HG03457 (cell line): Measurements from ENCODE around the gene IFI44.

Experiments
- ATAC-seq: cut with Tn5 transposase; IDR thresholded peaks from one replicate; pipeline ENCODE4 v1.9.1; 2021; ENCODE audit warnings: moderate number of reproducible peaks; ENCODE audit not compliant: unreplicated experiment

The IFI44 gene

DNA sequence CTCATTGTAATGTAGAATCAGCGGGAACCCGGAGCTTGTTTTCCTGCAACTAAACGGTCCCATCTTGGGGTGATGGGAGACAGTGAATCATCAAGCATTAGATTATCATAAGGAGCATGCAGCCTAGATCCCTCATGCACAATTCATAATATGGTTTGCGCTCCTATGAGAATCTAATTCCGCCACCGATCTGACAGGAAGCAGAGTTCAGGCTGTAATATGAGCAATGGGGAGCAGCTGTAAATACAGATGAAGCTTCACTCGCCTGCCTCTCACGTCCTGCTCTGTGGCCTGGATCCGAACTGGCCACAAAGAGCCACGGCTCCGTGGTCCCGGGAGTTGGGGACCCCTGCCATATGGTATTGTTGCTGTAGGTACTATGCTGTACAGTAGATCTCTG is 1.6 kb downstream of the IFI44 start:
- ATAC-seq: no peak

DNA sequence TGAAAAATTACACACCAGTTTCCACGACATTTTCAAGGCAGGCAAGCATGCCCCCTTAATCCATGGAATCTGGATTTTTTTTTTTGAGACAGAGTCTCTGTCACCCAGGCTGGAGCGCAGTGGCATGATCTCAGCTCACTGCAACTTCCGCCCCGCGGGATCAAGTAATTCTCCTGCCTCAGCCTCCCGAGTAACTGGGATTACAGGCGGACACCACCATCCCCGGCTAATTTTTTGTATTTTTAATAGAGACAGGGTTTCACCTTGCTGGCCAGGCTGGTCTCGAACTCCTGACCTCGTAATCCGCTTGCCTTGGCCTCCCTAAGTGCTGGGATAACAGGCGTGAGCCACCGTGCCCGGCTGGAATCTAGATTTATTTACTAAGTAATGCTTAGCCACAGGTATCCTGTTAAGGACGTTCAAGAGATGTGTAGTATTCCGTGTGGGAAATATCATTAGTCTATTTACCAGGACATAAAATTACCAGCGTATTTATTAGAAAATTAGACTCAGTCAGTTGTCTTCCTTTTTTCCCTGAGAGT is 2.5 kb downstream of the IFI44 start:
- ATAC-seq: no peak

DNA sequence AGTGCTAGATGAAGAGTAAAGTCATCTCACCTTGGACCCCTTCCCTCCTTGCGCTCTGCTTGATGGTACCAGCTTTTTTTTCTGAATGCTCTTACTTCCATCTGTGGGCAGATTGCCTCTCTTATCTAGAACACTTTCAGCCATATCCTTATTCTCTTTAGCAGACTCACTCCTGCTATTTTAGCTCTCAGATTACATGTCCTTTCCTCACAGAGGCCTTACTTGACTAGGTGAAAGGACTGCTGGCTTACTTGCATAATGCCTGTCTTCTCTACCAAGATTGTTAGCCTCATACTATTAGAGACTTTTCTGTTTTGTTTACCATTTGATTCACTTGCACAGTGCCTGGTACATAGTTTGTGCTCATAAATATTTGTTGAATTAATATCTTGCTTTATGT is 9.3 kb downstream of the IFI44 start:
- no peak for ATAC-seq

DNA sequence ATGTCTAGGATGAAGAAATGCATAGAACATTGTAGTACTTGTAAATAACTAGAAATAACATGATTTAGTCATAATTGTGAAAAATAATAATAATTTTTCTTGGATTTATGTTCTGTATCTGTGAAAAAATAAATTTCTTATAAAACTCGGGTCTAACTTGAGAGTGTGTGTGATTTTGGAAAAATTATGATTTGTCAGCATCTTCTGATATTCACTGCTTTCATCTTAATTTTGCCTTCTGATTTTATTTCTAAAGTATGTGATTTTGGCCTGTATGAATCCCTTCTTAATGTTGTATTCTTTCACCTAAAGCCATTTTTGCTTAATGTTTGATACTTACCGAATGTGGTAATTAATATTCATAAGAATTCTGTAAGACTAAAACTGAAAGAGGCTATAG is 14.3 kb downstream of the IFI44 start:
- ATAC-seq: no peak

DNA sequence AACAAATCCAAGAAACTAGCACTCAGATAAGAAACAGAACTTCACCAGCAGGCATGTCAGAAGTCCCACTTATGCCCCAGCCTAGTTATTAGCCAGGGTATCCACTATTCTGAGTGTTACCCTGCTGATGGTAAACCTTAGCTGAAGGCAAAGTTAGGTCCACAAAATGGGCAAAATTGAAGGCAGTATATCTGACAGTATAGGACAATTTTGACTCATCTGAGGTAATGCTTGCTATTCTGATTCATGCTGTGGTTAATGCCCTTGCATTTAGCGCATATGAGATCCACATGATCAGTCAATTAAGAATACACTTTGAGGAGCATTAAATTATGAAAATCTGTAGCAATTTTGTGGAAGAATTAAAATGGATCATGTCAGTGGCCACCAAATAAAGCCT is 15.1 kb downstream of the IFI44 start:
- no peak for ATAC-seq

DNA sequence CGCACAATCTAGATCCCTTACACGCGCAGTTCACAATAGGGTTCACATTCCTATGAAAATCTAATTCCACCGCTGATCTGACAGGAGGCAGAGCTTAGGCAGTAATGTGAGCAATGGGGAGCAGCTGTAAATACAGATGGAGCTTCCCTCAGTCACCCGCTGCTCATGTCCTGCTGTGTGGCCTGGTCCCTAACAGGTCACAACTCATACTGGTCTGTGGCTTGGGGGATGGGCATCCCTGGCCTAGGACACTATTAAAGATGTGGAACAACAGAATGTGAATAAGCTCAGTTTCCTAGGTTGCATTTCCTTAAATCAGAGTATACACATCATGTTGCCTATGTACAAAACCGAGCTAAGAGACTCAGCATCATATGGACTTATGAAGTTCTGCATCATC is 16.2 kb downstream of the IFI44 start:
- no peak for ATAC-seq

DNA sequence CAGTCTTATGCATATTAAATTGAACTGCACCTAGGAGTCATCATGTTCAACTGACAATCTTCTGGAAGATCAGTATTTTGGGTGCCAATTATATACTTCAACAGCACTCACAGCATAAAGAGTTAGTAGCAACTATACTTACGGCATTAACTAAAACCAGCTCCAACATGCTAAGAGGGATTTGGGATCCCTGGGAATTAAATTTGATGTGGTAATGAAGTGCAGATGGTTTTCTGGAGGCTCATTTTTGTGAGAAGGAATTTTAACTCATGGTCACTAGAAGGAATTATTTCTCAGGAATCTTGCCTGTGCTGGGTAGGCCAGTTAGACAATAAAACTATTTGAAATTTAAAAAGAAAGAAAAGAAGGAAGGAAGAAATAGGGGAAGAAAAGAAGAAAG is 18.3 kb downstream of the IFI44 start:
- no peak for ATAC-seq

DNA sequence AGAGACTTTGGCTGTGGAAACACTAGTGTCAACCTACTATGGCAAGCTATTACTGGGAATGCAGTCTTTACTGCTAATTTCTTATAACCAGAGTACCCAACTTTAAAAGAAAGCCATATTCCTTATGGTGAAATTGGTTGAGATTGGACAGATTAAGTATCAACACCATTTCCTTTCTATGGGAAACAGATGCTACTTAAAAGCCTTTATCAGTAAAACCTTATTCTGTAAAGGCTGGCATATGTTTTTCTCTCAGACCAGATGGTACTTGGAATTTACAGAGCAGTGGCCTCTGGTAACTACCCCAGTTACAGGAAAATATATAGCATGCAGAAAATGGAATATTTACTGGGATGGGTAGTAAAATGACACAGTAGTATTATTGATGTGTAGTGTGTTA is 18.8 kb downstream of the IFI44 start:
- no peak for ATAC-seq

DNA sequence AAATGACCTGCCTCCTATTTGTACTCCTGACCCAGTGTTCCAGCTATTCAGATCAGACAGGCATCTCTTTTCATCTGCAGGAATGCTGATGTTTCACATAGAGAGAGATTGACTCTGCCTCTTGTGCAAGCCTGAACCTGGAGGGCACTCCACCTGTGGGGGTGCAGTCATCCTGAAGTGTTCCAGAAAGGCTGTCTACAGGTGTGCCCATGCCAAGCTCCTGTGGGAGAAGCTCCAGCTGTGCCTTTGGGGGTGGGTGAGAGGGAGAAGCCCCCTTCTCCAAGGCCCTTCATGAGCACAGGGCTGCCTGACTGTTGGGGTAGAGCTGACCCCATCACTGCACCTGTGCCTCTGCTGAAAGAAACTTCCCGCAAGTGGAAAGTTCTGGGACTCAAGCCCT is 22.8 kb downstream of the IFI44 start:
- no peak for ATAC-seq

DNA sequence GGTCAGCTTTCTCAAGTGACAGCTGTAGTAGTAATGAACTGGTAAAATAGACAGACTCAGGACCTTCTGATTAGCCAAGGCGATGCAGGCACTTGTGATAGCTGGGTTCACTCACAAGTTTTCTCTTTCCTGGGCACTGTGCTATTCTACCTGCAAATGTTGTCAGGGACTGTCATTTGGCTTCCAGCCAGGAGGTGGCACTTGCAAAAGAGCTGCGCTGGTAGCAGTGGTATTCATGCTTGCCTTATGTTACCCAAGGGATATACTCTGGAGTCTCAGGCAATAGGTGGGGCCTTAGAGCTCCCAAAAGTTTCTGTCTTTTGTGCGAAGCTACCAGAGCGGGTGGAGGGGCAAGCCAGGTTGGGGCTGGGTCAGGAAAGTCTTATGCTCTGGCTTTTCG is 23.5 kb downstream of the IFI44 start:
- no peak for ATAC-seq

DNA sequence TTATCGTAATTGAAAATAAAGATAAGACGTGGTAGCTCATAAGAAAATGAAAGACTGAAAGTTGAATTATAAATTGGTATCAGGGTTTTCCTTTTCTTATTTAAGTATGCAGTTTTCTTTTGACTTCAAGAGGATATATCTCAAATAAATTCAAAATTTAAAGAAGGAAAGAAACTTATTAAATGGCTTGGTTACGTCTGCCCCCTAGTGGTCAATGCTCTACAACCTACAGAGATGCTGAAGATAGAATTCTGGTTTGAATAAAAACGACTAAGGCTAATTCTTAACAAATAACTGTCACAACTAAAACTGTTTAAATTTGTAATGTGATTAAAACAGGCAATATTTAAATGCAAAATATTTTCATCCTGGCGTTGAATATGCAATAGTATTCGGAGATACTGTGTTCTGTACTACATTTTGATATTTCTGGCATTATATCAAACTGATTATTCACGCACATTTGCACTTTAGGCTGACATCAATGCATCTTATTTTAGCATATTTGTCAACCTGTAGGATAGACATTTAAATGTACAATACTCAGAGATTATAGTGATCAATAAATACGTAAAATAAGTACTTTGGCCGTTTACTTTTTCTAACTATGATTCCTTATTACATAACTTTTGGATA is 26.8 kb downstream of the IFI44 start:
- ATAC-seq: no peak

DNA sequence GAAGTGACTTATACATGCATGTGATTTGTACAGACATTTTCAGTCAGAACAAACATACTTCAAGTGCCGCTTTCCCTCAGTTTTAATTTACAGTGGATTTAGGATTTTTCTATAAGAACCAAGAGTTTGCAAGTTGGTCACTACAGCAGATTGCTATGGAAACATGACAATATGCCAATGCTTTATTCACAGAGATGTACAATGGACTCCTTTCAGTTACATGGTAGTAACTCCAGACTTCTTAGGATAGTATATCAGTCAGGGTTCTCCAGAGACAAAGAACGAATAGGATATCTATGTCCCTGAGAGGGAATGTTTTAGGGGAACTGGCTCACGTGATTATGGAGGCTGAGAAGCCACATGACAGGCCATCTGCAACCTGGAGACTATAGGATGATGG is 27.4 kb downstream of the IFI44 start:
- no peak for ATAC-seq

DNA sequence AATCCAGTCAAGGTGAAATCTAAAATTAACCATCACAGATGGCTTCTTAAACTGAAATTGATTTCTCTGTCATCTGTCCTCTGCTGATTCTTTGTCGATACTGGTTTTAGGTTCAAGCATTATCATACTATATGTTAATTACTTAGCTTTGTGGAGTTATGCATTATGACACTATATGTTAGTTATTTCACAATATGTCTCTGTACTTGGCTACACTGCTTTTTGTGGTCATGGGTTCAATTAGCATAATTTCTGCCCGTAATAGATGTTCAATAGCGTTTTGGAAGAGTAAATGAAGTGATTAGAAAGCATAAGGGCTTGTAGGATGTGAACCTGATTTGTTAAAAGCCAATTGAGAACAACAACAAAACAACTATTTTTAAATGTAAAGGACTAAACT is 28.2 kb downstream of the IFI44 start:
- ATAC-seq: no peak

DNA sequence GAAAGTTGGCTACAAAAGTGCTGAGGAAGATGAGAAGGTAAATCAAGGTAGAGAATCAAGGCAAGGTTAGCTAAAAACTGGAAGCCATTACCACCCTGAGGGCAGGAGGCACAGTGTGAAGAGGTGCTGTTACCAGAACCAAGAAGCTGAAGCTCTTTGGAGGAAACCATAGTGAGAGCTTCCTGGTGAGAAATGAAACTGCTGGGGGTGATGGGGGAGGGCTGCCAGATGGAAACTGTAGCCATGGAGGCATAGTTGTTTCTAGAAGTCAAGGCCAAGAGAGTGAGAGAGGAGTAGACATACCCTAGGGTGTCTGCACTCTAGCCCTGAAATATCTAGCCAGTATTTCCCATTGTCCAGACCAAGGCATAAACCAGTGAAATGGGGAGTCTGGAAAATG is 28.7 kb downstream of the IFI44 start:
- ATAC-seq: peak; percentile 75

DNA sequence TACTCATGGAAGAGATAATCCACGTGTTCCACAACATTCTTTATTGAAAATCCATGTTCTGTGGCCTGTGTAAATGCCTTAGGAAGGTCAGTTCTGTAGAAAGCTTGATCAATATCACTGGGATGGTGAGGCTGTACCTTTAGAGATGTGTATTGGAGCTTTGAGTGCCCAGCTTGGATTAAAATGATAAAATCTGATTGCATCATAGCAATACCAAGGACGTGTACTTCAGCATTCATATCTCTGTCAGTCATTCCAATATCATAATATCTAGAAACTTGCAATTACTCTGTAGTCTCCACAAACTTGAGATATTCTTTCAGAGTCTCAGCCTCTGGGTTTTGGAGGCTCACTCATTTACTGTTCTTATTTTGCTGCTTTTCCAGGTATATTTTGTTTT is 31.6 kb downstream of the IFI44 start:
- no peak for ATAC-seq

DNA sequence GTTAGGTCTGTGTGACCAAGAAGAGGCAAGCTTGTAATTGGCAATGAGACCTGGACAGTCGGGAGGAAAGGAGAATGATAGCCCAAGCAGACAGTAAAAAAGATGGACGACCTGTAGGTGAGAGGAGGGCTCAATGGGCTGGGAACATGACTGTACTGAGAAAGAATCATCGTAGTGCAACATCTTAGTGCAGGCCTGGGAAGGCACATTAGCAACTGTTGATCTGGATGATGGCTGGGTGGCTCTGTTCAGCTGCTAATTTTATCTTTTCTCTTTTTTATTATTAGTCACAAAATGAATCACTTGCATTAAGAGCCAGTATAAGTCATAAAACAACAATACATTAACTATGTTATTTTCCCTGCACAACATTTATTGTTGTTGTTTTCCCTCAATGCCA is 32.9 kb downstream of the IFI44 start:
- ATAC-seq: no peak

DNA sequence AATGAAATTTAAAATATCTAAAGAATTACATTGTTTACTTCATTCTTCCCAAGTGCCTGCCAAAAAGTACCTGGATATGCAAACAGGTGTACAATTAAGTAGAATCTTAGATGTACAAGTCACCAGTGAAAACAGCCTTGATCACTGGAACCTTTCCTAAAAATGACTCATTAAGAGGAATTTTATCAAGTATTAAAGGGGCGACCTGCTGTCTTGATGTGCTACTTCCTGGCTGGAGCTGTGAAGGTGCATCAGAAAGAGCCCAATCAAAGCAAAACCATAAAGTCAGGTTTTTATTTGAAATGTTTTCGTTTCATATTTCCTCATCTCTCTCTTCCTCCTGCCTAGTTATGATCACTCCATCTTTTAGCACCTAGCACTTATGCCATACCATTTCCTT is 33.4 kb downstream of the IFI44 start:
- ATAC-seq: no peak

DNA sequence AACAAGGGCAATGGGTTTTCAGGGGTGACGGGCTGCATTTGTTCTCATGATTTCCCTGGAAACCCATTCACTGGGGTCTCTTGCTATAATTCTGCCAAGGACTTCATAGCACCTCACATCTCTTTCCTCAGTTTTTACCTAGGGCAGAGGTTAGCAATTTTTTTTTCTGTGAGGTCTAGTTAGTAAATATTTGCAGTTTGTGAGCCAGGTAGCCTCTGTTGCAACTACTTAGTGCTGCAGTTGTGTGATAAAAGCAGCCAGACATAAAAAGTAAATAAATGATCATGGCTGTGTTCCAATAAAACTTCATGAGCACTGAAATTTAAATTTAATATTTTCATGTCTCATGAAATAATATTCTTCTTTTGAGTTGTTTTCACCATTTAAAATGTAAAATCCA is 37.7 kb downstream of the IFI44 start:
- no peak for ATAC-seq

DNA sequence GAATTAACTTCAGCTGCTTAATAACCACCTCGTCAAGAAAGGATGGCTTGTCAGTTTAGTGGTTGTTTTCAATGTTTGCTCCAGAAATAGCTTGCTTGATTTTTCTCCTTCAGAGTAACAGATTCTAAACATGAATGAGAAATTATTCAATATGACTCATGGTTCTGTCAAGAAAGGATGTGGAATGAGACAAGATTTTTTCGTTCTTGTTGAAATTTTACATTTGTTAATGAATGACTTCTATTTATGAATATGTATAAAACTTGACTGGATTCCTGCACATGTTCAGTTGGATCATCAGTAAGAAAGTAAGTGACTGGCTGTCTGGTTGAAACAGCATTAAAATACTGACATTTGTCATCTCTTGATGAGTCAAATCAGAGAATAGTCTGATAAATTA is 38.3 kb downstream of the IFI44 start:
- ATAC-seq: no peak

DNA sequence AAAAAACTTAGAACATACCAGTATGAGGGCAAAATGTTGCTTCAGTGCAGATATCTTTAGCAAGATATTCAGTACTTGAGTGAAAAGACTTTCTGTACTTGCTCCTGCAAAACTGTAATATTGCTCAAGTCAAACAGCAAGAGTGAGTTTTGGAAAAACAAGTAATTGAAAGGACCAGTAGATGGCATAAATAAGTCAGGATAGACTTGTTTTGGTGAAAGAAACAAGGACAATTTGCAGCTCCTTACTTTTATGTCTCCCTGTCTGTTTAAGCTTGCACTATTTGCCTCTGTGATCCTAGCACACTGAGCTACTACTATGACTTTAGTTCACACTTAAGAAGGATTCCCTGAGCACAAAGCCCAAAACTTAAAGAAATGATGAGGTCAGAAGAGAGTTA is 39.1 kb downstream of the IFI44 start:
- ATAC-seq: no peak

DNA sequence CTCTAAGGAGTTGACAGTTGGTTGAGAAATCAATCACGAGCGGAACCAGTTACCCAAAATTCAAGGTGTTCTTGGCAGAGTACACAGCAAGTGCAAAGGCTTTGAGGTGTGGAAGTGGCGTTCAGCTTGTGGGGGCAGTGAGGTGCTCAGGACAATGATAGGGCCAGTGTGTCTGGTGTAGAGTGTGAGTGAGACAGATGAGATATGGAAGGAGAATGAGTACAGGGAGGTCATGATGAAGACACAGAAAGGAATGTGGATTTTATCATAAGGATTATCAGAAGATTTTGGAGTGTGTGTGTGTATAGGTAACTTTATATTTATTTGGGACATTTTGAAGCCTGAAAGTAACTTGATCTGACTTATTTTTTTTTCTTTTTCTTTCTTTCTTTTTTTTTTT is 40.9 kb downstream of the IFI44 start:
- ATAC-seq: no peak

DNA sequence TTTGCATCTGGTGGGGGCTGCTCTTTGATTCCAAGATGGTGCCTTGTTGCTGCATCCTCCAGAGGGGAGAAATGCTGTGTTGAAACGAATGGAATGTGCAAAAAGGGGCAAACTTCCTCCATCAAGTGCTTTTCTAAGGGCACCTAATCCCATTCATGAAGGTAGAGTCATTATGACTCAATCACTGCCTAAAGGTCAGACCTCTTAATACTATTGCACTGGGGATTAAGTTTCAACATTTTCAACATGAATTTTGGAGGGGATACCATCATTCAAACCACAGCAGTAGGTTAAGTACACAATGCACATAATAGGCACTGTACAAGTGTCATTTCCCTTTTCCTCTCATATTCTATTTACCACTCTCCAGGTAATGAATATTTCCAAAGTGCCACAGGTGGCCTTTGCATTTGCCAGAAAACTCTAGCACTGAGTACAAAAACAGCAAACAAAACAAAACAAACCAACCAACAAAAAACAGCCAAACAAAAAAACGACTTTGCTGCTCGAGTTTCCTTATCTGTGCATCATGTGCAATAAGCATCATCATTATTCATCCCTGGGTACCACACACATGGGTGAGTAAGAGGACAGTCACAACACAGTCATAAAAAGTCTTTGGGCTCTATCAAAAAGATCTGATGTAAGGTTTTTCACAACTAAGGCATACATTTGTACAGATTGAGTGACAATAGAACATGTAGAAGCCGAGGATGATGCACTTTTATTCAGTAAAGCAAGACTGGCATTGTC is 42.5 kb downstream of the IFI44 start:
- ATAC-seq: no peak

DNA sequence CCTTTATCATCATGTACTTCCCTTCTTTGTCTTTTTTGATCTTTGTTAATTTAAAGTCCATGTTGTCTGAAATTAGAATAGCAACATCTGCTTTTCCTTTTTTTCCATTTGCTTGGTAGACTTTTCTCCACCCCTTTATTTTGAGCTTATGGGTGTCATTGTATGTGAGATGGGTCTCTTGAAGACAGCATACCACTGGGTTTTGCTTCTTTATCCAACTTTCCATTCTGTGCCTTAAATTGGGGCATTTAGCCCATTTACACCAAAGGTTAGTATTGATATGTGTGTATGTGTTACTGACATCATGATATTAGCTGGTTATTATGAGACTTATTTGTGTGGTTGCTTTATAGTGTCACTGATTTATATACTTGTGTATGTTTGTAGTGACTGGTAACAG is 50.2 kb downstream of the IFI44 start:
- no peak for ATAC-seq
